CD14-positive monocyte (primary cell): ENCODE measurements around the gene MYO16. TPM values are rescaled to one million over a fixed set of nuclear protein-coding genes. Genes with fewer than 3 reads are reported as not detected.

Experiments used
- DNase-seq, 3 donors: peaks; one replicate each; pipeline ENCODE4 v3.0.0-alpha.2; 2011 to 2022
- H2AFZ ChIP-seq: 2 replicates; pipeline ENCODE4 v1.6.0; 2012; ENCODE audit warnings: mild to moderate bottlenecking, low read depth, low read length, inconsistent platforms; ENCODE audit not compliant: insufficient read depth, poor library complexity, severe bottlenecking
- H3K27ac ChIP-seq, 2 donors: 1 replicate in 1 of 2; 2 replicates in 1 of 2; pipeline ENCODE4 v1.5.1; 2012 to 2013; ENCODE audit warnings: low read length in 2 of 2, control low read depth in 1 of 2, inconsistent platforms in 1 of 2, low read depth in 1 of 2, mild to moderate bottlenecking in 1 of 2
- H3K27me3 ChIP-seq, 2 donors: one replicate each; pipeline versions ENCODE4 v1.6.0 to v1.6.1; 2011 to 2013; ENCODE audit warnings: low read length in 2 of 2; ENCODE audit not compliant: control insufficient read depth in 2 of 2, insufficient read depth in 2 of 2
- H3K36me3 ChIP-seq, 2 donors: replicated peaks in 1 of 2; 1 replicate in 1 of 2; 2 replicates in 1 of 2; pipeline versions ENCODE4 v1.5.1 to v1.6.1; 2012 to 2013; ENCODE audit warnings: low read length in 2 of 2, control low read depth in 1 of 2, inconsistent platforms in 1 of 2, mild to moderate bottlenecking in 1 of 2; ENCODE audit not compliant: insufficient read depth in 2 of 2, control insufficient read depth in 1 of 2
- H3K4me1 ChIP-seq, 2 donors: 1 replicate in 1 of 2; 2 replicates in 1 of 2; pipeline versions ENCODE4 v1.5.1 to v1.6.1; 2012 to 2013; ENCODE audit warnings: low read length in 2 of 2, control low read depth in 1 of 2, inconsistent platforms in 1 of 2, mild to moderate bottlenecking in 1 of 2, moderate library complexity in 1 of 2; ENCODE audit not compliant: insufficient read depth in 2 of 2, control insufficient read depth in 1 of 2
- H3K4me2 ChIP-seq: replicated peaks from 2 replicates; pipeline ENCODE3; 2012; ENCODE audit warnings: low read length, moderate library complexity, mild to moderate bottlenecking; ENCODE audit not compliant: poor library complexity, severe bottlenecking; ENCODE audit errors: extremely low read depth
- H3K4me3 ChIP-seq, 3 experiments: fragments of 200-600 bp in 1 of 3; sonication (generic) in 1 of 3; replicated peaks in 1 of 3; 1 replicate in 2 of 3; 2 replicates in 1 of 3; pipeline ENCODE4 v1.5.1; 2011 to 2013; ENCODE audit warnings: low read length in 3 of 3, mild to moderate bottlenecking in 3 of 3, control low read depth in 2 of 3, low read depth in 2 of 3, inconsistent platforms in 1 of 3, moderate library complexity in 1 of 3
- H3K79me2 ChIP-seq: 2 replicates; pipeline ENCODE4 v1.6.0; 2012; ENCODE audit warnings: mild to moderate bottlenecking, control low read depth, inconsistent platforms, low read length, moderate library complexity; ENCODE audit not compliant: insufficient read depth
- H3K9ac ChIP-seq: 2 replicates; pipeline ENCODE4 v1.6.0; 2017; ENCODE audit warnings: low read length, mild to moderate bottlenecking; ENCODE audit not compliant: insufficient read depth, poor library complexity, severe bottlenecking
- H3K9me3 ChIP-seq, 2 donors: replicated peaks in 1 of 2; 1 replicate in 1 of 2; 2 replicates in 1 of 2; pipeline versions ENCODE4 v1.5.1 to v1.6.1; 2012 to 2013; ENCODE audit warnings: low read length in 2 of 2, control low read depth in 1 of 2; ENCODE audit not compliant: control insufficient read depth in 1 of 2, insufficient read depth in 1 of 2
- H4K20me1 ChIP-seq: 2 replicates; pipeline ENCODE4 v1.6.0; 2012; ENCODE audit warnings: mild to moderate bottlenecking, low read length, control low read depth, moderate library complexity; ENCODE audit not compliant: insufficient read depth
- H3K27ac Mint-ChIP-seq, 7 donors: one replicate each; pipeline ENCODE4 v1.8.0; 2020; ENCODE audit warnings: mild to moderate bottlenecking in 7 of 7, mixed read lengths in 7 of 7, moderate library complexity in 6 of 7, inconsistent platforms in 2 of 7
- H3K27me3 Mint-ChIP-seq, 3 donors: one replicate each; pipeline ENCODE4 v1.8.0; 2021 to 2022; ENCODE audit warnings: low read depth in 3 of 3, mild to moderate bottlenecking in 3 of 3, mixed read lengths in 3 of 3, moderate library complexity in 3 of 3, inconsistent platforms in 1 of 3
- H3K36me3 Mint-ChIP-seq, 2 donors: one replicate each; pipeline ENCODE4 v1.8.0; 2020; ENCODE audit warnings: mixed read lengths in 2 of 2, inconsistent platforms in 1 of 2, mild to moderate bottlenecking in 1 of 2
- H3K4me1 Mint-ChIP-seq: one replicate; pipeline ENCODE4 v1.8.0; 2020; ENCODE audit warnings: mild to moderate bottlenecking, mixed read lengths
- H3K4me3 Mint-ChIP-seq, 2 donors: one replicate each; pipeline ENCODE4 v1.8.0; 2020; ENCODE audit warnings: mild to moderate bottlenecking in 2 of 2, mixed read lengths in 2 of 2, moderate library complexity in 1 of 2
- H3K9me3 Mint-ChIP-seq, 7 donors: one replicate each; pipeline ENCODE4 v1.8.0; 2020 to 2022; ENCODE audit warnings: mixed read lengths in 7 of 7, mild to moderate bottlenecking in 6 of 7, moderate library complexity in 6 of 7, inconsistent platforms in 2 of 7
- WGBS: methylation state at CpG from one replicate; pipeline ENCODE4 v1.1.5; 2013; ENCODE audit warnings: missing lambda C conversion rate; ENCODE audit not compliant: insufficient coverage; 5-methylcytosine and 5-hydroxymethylcytosine counted together
- intact Hi-C, 2 donors: fragments of 100-400 bp; cut with micrococcal nuclease; formaldehyde crosslinking; loops; one replicate each; pipeline versions ENCODE4 v1.15.0 to v1.15.1; 2023
- polyA plus RNA-seq, 3 donors: library from polyadenylated mRNA; depleted of rRNA in 1 of 3; unstranded in 2 of 3; stranded (reverse) in 1 of 3; fragments of 300-500 nt in 2 of 3; fragments of >200 nt in 1 of 3; fragmentation: Illumina TruSeq in 2 of 3; gene quantifications; 1 replicate in 2 of 3; 2 replicates in 1 of 3; pipeline ENCODE4 v1.2.3, GENCODE V29; 2012 to 2021
- TF ChIP-seq, protein P1 (sequence below): fragments of 200-600 bp; IDR thresholded peaks from one replicate; pipeline ENCODE4 v1.8.0; 2022; ENCODE audit warnings: antibody characterized with exemption, mild to moderate bottlenecking

The MYO16 gene
- polyA plus RNA-seq, 3 donors = not detected

- Histone ChIP-seq H3K27ac (no peak overlapping the region), H3K4me1 (peaks cover 7 to 8% of the 10 kb centered on the region in 2 donors), H4K20me1 (no peaks in the 10 kb centered on the region), H3K36me3 (no peaks in the 10 kb centered on the region), H3K4me2 (no peak overlapping the region), H3K27me3 (no peaks in the 10 kb centered on the region), H3K4me3 (no peak overlapping the region), H3K9ac (no peak overlapping the region), H2AFZ (no peak overlapping the region), H3K79me2 (no peaks in the 10 kb centered on the region), H3K9me3 (no peaks in the 10 kb centered on the region)
- no peaks in the 10 kb centered on the region for H3K9me3 Mint-ChIP-seq
- no peak overlapping the region for H3K4me3 Mint-ChIP-seq
- peak; percentile 9 to 39 (median 33) for DNase-seq
- intact Hi-C loops = no loop called here
- H3K27ac Mint-ChIP-seq = no peak overlapping the region
- WGBS = no CpG with 5 or more reads among the region's 5 CpGs
- no peaks in the 10 kb centered on the region for H3K36me3 Mint-ChIP-seq
- peaks cover 10% of the 10 kb centered on the region for H3K4me1 Mint-ChIP-seq
- peaks cover 0 to 2% (median 0%) of the 10 kb centered on the region in 3 donors for H3K27me3 Mint-ChIP-seq
- TF ChIP-seq, protein P1, sequence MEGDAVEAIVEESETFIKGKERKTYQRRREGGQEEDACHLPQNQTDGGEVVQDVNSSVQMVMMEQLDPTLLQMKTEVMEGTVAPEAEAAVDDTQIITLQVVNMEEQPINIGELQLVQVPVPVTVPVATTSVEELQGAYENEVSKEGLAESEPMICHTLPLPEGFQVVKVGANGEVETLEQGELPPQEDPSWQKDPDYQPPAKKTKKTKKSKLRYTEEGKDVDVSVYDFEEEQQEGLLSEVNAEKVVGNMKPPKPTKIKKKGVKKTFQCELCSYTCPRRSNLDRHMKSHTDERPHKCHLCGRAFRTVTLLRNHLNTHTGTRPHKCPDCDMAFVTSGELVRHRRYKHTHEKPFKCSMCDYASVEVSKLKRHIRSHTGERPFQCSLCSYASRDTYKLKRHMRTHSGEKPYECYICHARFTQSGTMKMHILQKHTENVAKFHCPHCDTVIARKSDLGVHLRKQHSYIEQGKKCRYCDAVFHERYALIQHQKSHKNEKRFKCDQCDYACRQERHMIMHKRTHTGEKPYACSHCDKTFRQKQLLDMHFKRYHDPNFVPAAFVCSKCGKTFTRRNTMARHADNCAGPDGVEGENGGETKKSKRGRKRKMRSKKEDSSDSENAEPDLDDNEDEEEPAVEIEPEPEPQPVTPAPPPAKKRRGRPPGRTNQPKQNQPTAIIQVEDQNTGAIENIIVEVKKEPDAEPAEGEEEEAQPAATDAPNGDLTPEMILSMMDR = no peak
Observed at GRCh38 chr13:108993346-108993745, 363.9 kb downstream of the MYO16 start.

DNA sequence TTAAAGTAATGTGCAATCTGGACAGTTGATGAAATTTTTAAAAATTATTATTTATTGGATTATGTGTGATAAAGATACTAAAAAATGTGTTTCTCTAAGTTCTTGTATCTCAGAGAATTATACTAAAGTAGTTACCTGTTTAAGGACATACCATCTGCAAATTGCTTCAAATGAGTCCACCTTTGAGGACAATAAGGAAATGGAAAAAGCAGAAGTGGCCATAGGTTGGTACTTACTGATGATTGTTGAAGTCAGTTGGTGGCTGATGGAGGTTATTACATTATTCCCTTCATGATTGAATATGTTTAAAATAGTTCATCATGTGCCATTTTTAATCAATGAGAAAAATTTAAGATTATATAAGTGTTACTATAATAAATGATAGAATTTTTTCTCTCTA, 367.0 kb downstream of the MYO16 start:
- no peak overlapping the region for H3K27ac ChIP-seq
- no peak for DNase-seq
- no peaks in the 10 kb centered on the region for H3K79me2 ChIP-seq
- no peaks in the 10 kb centered on the region for H3K9me3 ChIP-seq
- peaks cover 7 to 8% of the 10 kb centered on the region in 2 donors for H3K4me1 ChIP-seq
- no peak overlapping the region for H3K4me3 Mint-ChIP-seq
- no peak overlapping the region for H3K27ac Mint-ChIP-seq
- peaks cover 10% of the 10 kb centered on the region for H3K4me1 Mint-ChIP-seq
- no peaks in the 10 kb centered on the region for H4K20me1 ChIP-seq
- H3K27me3 Mint-ChIP-seq = no peaks in the 10 kb centered on the region
- H3K9me3 Mint-ChIP-seq = peaks cover 0 to 5% (median 0%) of the 10 kb centered on the region in 7 donors
- intact Hi-C loops = no loop called here
- no peaks in the 10 kb centered on the region for H3K27me3 ChIP-seq
- TF ChIP-seq, protein P1 = no peak
- H3K36me3 ChIP-seq = no peaks in the 10 kb centered on the region
- no peak overlapping the region for H3K4me3 ChIP-seq
- no peaks in the 10 kb centered on the region for H3K36me3 Mint-ChIP-seq
- H2AFZ ChIP-seq = no peak overlapping the region
- H3K9ac ChIP-seq = no peak overlapping the region
- H3K4me2 ChIP-seq = no peak overlapping the region
